A549 (cell line): ENCODE results near the gene LRIT2. TPM values are rescaled to one million over a fixed set of nuclear protein-coding genes. Genes with fewer than 3 reads are reported as not detected.

Experiments
- ATAC-seq, 2 experiments: fragments of 200-7000 bp in 1 of 2; fragments of >200 bp in 1 of 2; cut with Nextera tagmentation in 1 of 2; cut with Tn5 transposase in 1 of 2; 3 replicates each; pipeline versions ENCODE4 v1.8.0 to v1.9.1; 2018 to 2020; ENCODE audit warnings: mild to moderate bottlenecking in 1 of 2, moderate library complexity in 1 of 2
- CTCF ChIA-PET: fragments of 300-600 bp; sonication (Branson Sonifier 250); formaldehyde crosslinking; extraction: SDS; loops from one replicate; lab custom pipeline; 2021; ENCODE audit warnings: antibody characterized with exemption, inconsistent platforms; lab: Yijun Ruan, JAX
- POLR2A ChIA-PET: fragments of 350-600 bp; formaldehyde crosslinking; extraction: SDS; loops from one replicate; lab custom pipeline; 2021; ENCODE audit warnings: antibody characterized with exemption, inconsistent platforms; lab: Yijun Ruan, JAX
- DNase-seq, 2 experiments: peaks; one replicate each; pipeline versions ENCODE4 v3.0.0 to v3.0.0-alpha.2; 2011 to 2016; ENCODE audit warnings: low read depth in 1 of 2, low spot score in 1 of 2
- FAIRE-seq: peaks from 2 replicates; lab custom pipeline; 2011; peaks lifted over from hg19 to GRCh38; lab: Jason Lieb, UNC
- H3K27ac ChIP-seq, 2 experiments: fragments of >200 bp; sonication (Bioruptor Twin); formaldehyde crosslinking; 3 replicates each; pipeline ENCODE4 v1.5.1; 2016 to 2017
- H3K4me1 ChIP-seq: fragments of >200 bp; sonication (Bioruptor Twin); formaldehyde crosslinking; 3 replicates; pipeline ENCODE4 v1.6.1; 2016
- H3K4me2 ChIP-seq: fragments of >200 bp; sonication (Bioruptor Twin); formaldehyde crosslinking; 3 replicates; pipeline ENCODE4 v1.6.1; 2016
- H3K4me3 ChIP-seq: fragments of >200 bp; sonication (Bioruptor Twin); formaldehyde crosslinking; 3 replicates; pipeline ENCODE4 v1.5.1; 2016
- H3K9me3 ChIP-seq: fragments of >200 bp; sonication (Bioruptor Twin); formaldehyde crosslinking; 3 replicates; pipeline ENCODE4 v1.6.1; 2016
- CEBPB ChIP-seq, 2 experiments: fragments of >200 bp in 1 of 2; sonication (Bioruptor Twin) in 1 of 2; formaldehyde crosslinking in 1 of 2; IDR thresholded peaks; 2 replicates each; pipeline ENCODE4 v1.6.1; 2012 to 2016
- EHF ChIP-seq: fragments of 250-450 bp; sonication (Bioruptor Pico); IDR thresholded peaks from 2 replicates; pipeline ENCODE4 v1.5.0; 2020; ENCODE audit warnings: mild to moderate bottlenecking
- EHMT2 ChIP-seq: fragments of 200-600 bp; sonication (generic); IDR thresholded peaks from 2 replicates; pipeline ENCODE4 v1.6.1; 2016; ENCODE audit warnings: antibody characterized with exemption, low read depth, mild to moderate bottlenecking, moderate library complexity
- FOSB ChIP-seq: fragments of 250-450 bp; sonication (Bioruptor Pico); IDR thresholded peaks from 2 replicates; pipeline ENCODE4 v1.5.0; 2020; ENCODE audit warnings: mild to moderate bottlenecking, moderate library complexity
- FOSL2 ChIP-seq, 2 experiments: fragments of 450-650 bp in 1 of 2; fragments of >200 bp in 1 of 2; sonication (Bioruptor Twin) in 1 of 2; formaldehyde crosslinking; IDR thresholded peaks; 2 replicates each; pipeline versions ENCODE4 v1.5.0 to v1.6.1; 2016 to 2020; ENCODE audit warnings: mild to moderate bottlenecking in 1 of 2, moderate library complexity in 1 of 2
- HDAC2 ChIP-seq: fragments of 200-600 bp; sonication (generic); IDR thresholded peaks from 2 replicates; pipeline ENCODE4 v1.6.1; 2016
- HOXA7 ChIP-seq: fragments of 250-450 bp; sonication (Bioruptor Pico); IDR thresholded peaks from 2 replicates; pipeline ENCODE4 v1.5.0; 2020; ENCODE audit warnings: mild to moderate bottlenecking, moderate library complexity
- HOXB13 ChIP-seq: fragments of 250-450 bp; sonication (Bioruptor Pico); IDR thresholded peaks from 2 replicates; pipeline ENCODE4 v1.5.0; 2020; ENCODE audit warnings: low read depth, mild to moderate bottlenecking, moderate library complexity
- HOXB5 ChIP-seq: fragments of 250-450 bp; sonication (Bioruptor Pico); IDR thresholded peaks from 2 replicates; pipeline ENCODE4 v1.5.0; 2020; ENCODE audit warnings: mild to moderate bottlenecking, moderate library complexity
- KDM1A ChIP-seq: fragments of 200-600 bp; sonication (generic); IDR thresholded peaks from 2 replicates; pipeline ENCODE4 v1.6.1; 2016; ENCODE audit warnings: low read depth, mild to moderate bottlenecking
- NPAS2 ChIP-seq: fragments of 250-450 bp; sonication (Bioruptor Pico); IDR thresholded peaks from 2 replicates; pipeline ENCODE4 v1.8.0; 2022; ENCODE audit warnings: mild to moderate bottlenecking, moderate library complexity, borderline replicate concordance
- RARB ChIP-seq: fragments of 250-450 bp; sonication (Bioruptor Pico); IDR thresholded peaks from 2 replicates; pipeline ENCODE4 v1.8.0; 2021; ENCODE audit warnings: mild to moderate bottlenecking, moderate library complexity
- RCOR1 ChIP-seq: fragments of 150-350 bp; IDR thresholded peaks from 2 replicates; pipeline ENCODE4 v1.6.1; 2014; ENCODE audit warnings: antibody characterized with exemption, low read length, low read depth
- RFX5 ChIP-seq: fragments of 450-650 bp; IDR thresholded peaks from 2 replicates; pipeline ENCODE4 v1.7.1; 2014; ENCODE audit warnings: antibody characterized with exemption, mild to moderate bottlenecking, moderate library complexity
- RNF2 ChIP-seq: fragments of 200-600 bp; sonication (generic); IDR thresholded peaks from 2 replicates; pipeline ENCODE4 v1.6.1; 2016; ENCODE audit warnings: low read depth, mild to moderate bottlenecking, antibody characterized with exemption, moderate library complexity, borderline replicate concordance
- SMC3 ChIP-seq: fragments of >200 bp; sonication (Bioruptor Twin); formaldehyde crosslinking; IDR thresholded peaks from 3 replicates; pipeline ENCODE4 v1.6.1; 2018; ENCODE audit warnings: inconsistent platforms
- SREBF2 ChIP-seq: fragments of 450-650 bp; IDR thresholded peaks from 2 replicates; pipeline ENCODE4 v1.6.1; 2014; ENCODE audit warnings: mild to moderate bottlenecking, moderate library complexity
- ZNF302 ChIP-seq: fragments of 250-450 bp; sonication (Bioruptor Pico); IDR thresholded peaks from 2 replicates; pipeline ENCODE4 v1.9.0; 2021; ENCODE audit warnings: inconsistent platforms, mild to moderate bottlenecking, moderate library complexity
- WGBS: methylation state at CpG from one replicate; pipeline ENCODE4 v1.1.6; 2017; ENCODE audit errors: missing lambda C conversion rate; 5-methylcytosine and 5-hydroxymethylcytosine counted together
- polyA plus RNA-seq, 4 experiments: library from polyadenylated mRNA; depleted of rRNA in 3 of 4; stranded (reverse); fragments of >200 nt; fragmentation: RNase III in 1 of 4; extraction: RNeasy Plus Mini Kit Qiagen cat#74134 plus additional on column Dnase treatment in 1 of 4; gene quantifications; 2 replicates in 3 of 4; 3 replicates in 1 of 4; pipeline ENCODE4 v1.2.3, GENCODE V29; 2011 to 2017
- TF ChIP-seq, protein P1 (sequence below): fragments of 250-450 bp; sonication (Bioruptor Pico); IDR thresholded peaks from 2 replicates; pipeline ENCODE4 v1.5.0; 2021; ENCODE audit warnings: mild to moderate bottlenecking, moderate library complexity, borderline replicate concordance
- TF ChIP-seq, protein P2 (sequence below): IDR thresholded peaks from 2 replicates; pipeline ENCODE4 v1.6.1; 2012
- TF ChIP-seq, protein P3 (sequence below): IDR thresholded peaks from 2 replicates; pipeline ENCODE4 v1.6.1; 2012
- TF ChIP-seq, protein P4 (sequence below): IDR thresholded peaks from 2 replicates; pipeline ENCODE4 v1.6.1; 2012; ENCODE audit warnings: low read depth, borderline replicate concordance
- TF ChIP-seq, protein P5 (sequence below): fragments of >200 bp; sonication (Bioruptor Twin); formaldehyde crosslinking; IDR thresholded peaks from 2 replicates; pipeline ENCODE4 v1.6.1; 2016

LRIT2 gene
- polyA plus RNA-seq, 2 of the 4 experiments (the other 2 are of a cell fraction), result not detected

DNA sequence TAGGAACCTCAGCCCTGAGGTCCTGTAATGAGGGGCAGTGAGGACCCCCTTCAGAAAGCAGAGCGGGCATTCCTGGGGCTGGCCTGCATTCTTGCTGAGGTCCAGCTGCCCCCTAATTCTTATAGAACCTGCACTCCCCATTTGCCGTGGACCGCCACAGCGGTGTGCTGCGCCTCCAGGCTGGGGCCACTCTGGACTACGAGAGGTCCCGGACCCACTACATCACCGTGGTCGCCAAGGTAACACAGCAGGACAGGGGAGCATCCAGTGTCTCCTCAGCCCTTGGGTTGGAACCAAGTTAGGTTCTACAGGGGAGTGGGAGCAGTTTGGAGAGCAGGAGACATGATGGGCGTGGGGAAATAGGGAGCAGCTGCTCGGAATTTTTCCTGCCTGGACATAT, 23.7 kb downstream of the LRIT2 start:
- no peaks in the 10 kb centered on the region for H3K4me1 ChIP-seq
- TF ChIP-seq FOSB (CRISPR knock-in tag), result no peak
- no peak for TF ChIP-seq RARB (CRISPR knock-in tag)
- no peak for TF ChIP-seq HOXB13 (CRISPR knock-in tag)
- TF ChIP-seq RCOR1, result no peak
- no peak for TF ChIP-seq HDAC2
- TF ChIP-seq NPAS2 (CRISPR knock-in tag), result no peak
- TF ChIP-seq CEBPB (IDR thresholded peaks at IDR 0.05), result no peak
- TF ChIP-seq, protein P1, sequence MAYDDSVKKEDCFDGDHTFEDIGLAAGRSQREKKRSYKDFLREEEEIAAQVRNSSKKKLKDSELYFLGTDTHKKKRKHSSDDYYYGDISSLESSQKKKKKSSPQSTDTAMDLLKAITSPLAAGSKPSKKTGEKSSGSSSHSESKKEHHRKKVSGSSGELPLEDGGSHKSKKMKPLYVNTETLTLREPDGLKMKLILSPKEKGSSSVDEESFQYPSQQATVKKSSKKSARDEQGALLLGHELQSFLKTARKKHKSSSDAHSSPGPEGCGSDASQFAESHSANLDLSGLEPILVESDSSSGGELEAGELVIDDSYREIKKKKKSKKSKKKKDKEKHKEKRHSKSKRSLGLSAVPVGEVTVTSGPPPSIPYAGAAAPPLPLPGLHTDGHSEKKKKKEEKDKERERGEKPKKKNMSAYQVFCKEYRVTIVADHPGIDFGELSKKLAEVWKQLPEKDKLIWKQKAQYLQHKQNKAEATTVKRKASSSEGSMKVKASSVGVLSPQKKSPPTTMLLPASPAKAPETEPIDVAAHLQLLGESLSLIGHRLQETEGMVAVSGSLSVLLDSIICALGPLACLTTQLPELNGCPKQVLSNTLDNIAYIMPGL (CRISPR knock-in tag), result no peak
- TF ChIP-seq RNF2, result no peak
- TF ChIP-seq, protein P2, sequence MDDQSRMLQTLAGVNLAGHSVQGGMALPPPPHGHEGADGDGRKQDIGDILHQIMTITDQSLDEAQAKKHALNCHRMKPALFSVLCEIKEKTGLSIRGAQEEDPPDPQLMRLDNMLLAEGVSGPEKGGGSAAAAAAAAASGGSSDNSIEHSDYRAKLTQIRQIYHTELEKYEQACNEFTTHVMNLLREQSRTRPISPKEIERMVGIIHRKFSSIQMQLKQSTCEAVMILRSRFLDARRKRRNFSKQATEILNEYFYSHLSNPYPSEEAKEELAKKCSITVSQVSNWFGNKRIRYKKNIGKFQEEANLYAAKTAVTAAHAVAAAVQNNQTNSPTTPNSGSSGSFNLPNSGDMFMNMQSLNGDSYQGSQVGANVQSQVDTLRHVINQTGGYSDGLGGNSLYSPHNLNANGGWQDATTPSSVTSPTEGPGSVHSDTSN, result no peak
- TF ChIP-seq, protein P3, sequence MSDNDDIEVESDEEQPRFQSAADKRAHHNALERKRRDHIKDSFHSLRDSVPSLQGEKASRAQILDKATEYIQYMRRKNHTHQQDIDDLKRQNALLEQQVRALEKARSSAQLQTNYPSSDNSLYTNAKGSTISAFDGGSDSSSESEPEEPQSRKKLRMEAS, result no peak
- TF ChIP-seq KDM1A, result no peak
- no peak for TF ChIP-seq SMC3
- TF ChIP-seq, all 56 proteins: peak for 0
- FAIRE-seq (no peak), DNase-seq (no peak), ATAC-seq (no peak)
- ChIA-PET CTCF (interaction anchor here (0.5 to 1.8 kb wide), 4 partner anchors 11 to 54 kb away, joined by 3 to 8 read pairs (median 3); no protein-coding TSS in a partner anchor), POLR2A (no interaction called here)
- 36% methylated on average over 5 of the region's 11 CpGs for WGBS
- no peak overlapping the region for H3K27ac ChIP-seq
- H3K4me2 ChIP-seq, result no peak overlapping the region
- no peaks in the 10 kb centered on the region for H3K9me3 ChIP-seq
- no peak overlapping the region for H3K4me3 ChIP-seq

DNA sequence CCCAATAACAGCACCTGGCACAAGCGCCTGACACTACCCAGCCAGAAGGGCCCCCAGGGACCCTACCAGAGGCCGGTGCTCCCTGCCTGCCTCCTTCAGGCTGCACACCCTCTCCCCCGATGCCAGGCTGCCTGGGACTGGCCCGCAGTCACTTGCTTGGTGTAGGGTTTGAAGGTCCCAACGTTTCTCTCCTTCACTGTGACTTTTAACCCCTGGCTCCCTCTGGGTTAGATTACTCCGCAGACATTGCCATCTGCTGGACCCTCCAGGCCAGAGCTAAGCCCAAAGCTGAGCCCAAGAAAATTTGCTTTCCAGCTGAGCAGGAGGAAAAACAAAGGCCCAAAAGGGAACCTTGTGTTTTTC, 24.1 kb downstream of the LRIT2 start:
- DNase-seq (no peak), ATAC-seq (no peak), FAIRE-seq (no peak)
- no peaks in the 10 kb centered on the region for H3K9me3 ChIP-seq
- ChIA-PET CTCF (interaction anchor here (0.6 to 1.8 kb wide), 3 partner anchors 11 to 53 kb away, joined by 3 to 8 read pairs (median 3); no protein-coding TSS in a partner anchor), POLR2A (no interaction called here)
- H3K27ac ChIP-seq, result no peak overlapping the region
- H3K4me3 ChIP-seq, result no peak overlapping the region
- WGBS, result 55% methylated on average over 5 of the region's 6 CpGs
- H3K4me1 ChIP-seq, result no peaks in the 10 kb centered on the region
- H3K4me2 ChIP-seq, result no peak overlapping the region
- TF ChIP-seq ZNF302 (CRISPR knock-in tag) (no peak), HOXA7 (CRISPR knock-in tag) (no peak), FOSL2 (IDR thresholded peaks at IDR 0.05) (no peak), FOSL2 (CRISPR knock-in tag; IDR thresholded peaks at IDR 0.05) (no peak), RFX5 (no peak), EHF (CRISPR knock-in tag) (no peak), HOXB5 (CRISPR knock-in tag) (no peak), EHMT2 (no peak), SREBF2 (no peak), RARB (CRISPR knock-in tag) (no peak)
- TF ChIP-seq, protein P4, sequence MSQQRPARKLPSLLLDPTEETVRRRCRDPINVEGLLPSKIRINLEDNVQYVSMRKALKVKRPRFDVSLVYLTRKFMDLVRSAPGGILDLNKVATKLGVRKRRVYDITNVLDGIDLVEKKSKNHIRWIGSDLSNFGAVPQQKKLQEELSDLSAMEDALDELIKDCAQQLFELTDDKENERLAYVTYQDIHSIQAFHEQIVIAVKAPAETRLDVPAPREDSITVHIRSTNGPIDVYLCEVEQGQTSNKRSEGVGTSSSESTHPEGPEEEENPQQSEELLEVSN, result no peak
- TF ChIP-seq, protein P5, sequence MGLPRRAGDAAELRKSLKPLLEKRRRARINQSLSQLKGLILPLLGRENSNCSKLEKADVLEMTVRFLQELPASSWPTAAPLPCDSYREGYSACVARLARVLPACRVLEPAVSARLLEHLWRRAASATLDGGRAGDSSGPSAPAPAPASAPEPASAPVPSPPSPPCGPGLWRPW, result no peak
- TF ChIP-seq, all 56 proteins: peak for 0
